NCI-H1694 treated with DMSO at 0.1 percent for 48 hours (cell line): ENCODE results near the gene DEGS2.
"Not testable (repeated sequence)": the region's sequence is repeated elsewhere in the genome, so short reads cannot be mapped to it uniquely, and the experiment has no call there.

Experiments
- DNase-seq: peaks from one replicate; lab custom pipeline; 2025; lab: John Stamatoyannopoulos, UW

DEGS2 gene

GRCh38 chr14:100178691-100179090 is 19.2 kb upstream of the DEGS2 start:
- no peak for DNase-seq

GRCh38 chr14:100176811-100177327 is 17.4 kb upstream of the DEGS2 start:
- no peak for DNase-seq

- no peak for DNase-seq
Measured at GRCh38 chr14:100173353-100173752, 13.9 kb upstream of the DEGS2 start.

DNA sequence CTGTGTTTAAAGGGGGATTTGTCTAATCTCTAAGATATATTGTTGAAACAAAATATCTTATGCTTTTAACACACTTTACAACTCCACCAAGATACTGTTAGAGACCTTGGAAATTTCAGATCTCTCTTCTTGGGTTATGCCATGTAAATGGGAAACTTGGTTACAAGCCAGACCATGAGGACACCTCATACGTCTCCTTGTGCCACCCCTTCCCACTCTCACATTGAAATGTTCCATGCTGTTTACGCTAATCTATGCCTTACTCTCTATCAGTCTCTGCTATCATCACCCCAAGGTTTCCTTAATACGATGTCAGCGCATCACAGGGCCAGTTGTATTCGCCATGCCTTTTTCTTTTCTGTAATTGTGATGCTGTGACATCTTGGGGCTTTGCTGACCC is 13.4 kb upstream of the DEGS2 start:
- no peak for DNase-seq

DNA sequence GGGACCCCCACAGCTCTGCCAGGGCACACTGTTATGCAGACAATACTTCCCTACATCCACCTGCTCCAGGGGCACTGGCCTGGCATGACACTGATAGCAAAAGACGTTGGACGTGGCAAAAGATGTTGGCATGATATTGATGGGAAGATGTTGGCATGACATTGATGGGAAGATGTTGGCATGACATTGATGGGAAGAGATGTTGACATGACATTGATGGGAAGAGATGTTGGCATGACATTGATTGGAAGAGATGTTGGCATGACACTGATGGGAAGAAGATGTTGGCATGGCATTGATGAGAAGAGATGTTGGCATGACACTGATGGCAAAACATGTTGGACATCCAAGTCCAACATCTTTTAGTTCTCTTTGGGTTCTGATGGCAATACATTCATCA is 11.4 kb upstream of the DEGS2 start:
- no peak for DNase-seq

GRCh38 chr14:100168506-100168905 is 9.1 kb upstream of the DEGS2 start:
- no peak for DNase-seq

DNA sequence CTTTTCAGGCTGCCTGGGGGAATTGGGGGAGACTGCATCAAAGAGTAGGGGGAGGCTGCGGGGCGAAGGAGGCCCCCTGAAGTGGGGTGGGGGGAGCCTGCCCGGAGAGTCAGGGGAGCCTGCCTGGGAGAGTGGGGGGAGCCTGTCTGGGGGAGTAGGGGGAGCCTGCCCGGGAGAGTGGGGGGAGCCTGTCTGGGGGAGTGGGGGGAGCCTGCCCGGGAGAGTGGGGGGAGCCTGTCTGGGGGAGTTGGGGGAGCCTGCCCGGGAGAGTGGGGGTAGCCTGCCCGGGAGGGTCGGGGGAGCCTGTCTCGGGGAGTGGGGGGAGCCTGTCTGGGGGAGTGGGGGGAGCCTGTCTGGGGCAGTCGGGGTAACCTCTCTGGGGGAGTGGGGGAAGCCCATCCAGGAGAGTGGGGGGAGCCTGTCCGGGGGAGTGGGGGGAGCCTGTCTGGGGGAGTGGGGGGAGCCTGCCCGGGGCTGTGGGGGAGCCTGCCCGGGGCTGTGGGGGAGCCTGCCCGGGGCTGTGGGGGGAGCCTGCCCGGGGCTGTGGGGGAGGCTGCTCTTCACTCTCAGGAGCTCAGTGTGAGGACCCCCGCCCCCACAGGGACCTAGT is 6.5 kb upstream of the DEGS2 start:
- no peak for DNase-seq

DNA sequence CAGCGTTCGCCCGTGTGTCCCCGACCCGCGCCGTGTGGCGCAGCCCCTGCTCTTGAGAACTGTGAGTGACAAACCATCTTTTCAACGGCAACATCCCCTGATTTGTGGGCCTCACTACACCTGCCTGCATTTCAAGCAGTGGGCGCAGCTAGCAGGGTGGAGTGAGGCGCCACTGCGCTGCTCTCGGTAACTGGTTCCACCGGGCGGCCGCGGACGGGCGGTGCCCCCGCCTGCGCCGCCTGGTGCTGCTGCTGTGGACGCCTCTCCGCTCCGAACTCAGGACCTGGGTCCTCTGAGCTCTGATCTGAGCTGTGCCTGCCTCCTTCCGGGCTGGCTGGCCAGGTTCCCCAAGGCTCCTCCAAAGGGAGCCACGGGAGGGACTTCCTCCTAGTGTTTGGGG is 5.9 kb upstream of the DEGS2 start:
- no peak for DNase-seq

DNA sequence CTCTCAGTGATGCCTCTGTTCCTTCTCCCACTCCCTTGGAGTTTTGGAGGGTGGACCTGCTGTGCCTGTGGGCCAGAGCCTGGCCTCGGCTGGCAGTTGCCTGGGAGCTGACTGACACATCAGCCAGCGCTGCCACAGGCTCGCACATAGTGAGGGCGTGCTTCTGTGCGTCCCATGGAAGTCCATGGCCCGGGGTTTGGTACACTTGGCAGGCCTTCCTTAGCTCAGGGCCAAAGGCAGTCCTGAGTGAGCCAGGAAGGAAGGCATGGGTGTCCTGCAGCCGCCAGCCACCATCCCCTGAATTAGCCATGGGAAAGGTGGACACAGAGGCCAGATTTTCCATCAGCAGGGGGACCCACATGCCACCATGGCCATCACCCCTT is 1.1 kb upstream of the DEGS2 start:
- no peak for DNase-seq

GRCh38 chr14:100159865-100160533 is 554 bp upstream of the DEGS2 start:
- DNase-seq, result no peak

GRCh38 chr14:100158566-100159093 is 815 bp downstream of the DEGS2 start:
- peak; percentile 35 for DNase-seq

DNA sequence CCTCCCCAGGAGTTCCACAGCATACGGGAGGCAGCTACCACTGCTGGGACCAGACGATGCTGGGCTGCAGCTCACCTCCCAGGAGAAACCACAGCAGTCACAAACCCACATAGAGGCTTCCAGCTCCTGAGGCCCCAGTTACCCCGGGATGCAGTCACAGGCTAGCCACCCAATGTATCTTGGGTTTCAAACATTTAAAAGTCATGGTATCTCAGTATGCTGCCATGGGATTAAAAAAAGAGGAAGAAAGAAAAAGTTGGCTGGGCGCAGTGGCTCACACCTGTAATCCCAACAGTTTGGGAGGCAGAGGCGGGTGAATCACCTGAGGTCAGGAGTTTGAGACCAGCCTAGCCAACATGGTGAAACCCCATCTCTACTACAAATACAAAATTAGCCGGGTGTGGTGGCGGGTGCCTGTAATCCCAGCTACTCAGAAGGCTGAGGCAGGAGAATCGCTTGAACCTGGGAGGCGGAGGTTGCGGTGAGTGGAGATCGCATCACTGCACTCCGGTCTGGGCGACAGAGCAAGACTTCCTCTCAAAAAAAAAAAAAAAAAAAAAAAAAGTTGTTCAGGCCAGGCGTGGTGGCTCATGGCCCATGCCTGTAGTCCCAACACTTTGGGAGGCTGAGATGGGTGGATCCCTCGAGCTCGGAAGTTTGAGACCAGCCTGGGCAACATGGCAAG is 1.8 kb downstream of the DEGS2 start:
- DNase-seq, result not testable (repeated sequence)

GRCh38 chr14:100156776-100157175 is 2.7 kb downstream of the DEGS2 start:
- no peak for DNase-seq

DNA sequence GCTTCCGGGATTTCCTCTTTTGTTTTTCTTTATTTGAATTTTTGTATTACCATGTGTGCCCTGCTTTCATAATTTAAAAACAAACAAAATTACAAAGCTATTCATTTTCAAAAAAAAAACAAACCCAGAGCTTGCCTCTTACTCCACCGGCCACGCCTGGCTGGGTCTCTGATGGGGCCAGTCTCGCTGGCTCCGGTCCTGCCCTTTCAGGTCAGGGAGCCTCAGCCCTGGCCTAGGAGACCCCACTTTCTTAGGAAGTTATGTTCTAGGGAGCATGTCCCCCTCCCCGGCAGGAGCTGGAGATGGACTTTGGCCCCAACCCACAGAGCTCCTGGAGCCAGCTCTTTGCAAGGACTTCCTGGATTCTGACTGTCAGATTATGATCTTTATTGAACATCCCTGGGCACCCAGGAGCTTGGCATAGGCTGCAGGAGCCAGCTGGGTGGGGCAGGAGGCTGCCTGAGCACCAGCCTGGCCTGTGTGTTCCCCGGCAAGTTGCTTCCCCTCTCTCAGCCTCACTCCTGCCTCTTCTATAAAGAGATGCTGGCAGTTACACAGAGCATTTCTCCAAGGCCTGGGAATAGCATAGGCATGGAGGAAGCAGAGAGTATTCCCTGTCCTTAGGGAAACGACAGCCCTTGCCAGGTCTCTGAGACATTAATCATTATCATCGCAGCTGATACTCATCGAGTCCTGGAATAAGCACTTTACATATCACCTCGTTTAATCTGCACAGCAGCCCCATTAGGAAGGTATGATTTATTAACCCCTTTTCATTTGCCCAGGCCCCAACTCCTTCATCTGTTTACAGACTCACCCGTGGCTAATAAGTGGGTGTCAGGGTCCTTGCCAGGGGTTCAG is 3.5 kb downstream of the DEGS2 start:
- DNase-seq, result no peak

- DNase-seq, result peak; percentile 44
Measured at GRCh38 chr14:100155049-100155621, 4.3 kb downstream of the DEGS2 start.

DNA sequence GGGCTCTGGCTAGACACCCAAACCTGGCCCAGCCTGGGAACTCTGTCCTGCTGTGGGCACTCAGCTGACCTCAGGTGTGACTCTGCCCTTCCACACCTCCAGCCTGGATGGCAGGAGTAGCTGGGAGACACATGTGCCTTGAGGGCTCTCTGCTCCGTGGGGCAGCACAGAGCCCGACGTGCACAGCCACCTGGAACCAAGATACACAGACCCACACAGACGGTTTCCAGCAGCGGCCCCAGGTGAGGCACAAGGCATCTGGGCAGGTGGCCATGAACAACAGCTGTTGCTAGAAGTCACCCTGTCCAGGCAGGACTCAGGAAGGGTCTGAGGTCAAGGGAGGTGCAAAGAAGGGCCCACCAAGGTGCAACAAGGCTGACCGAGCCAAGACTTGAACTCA is 5.9 kb downstream of the DEGS2 start:
- DNase-seq, result no peak

GRCh38 chr14:100152091-100152490 is 7.4 kb downstream of the DEGS2 start:
- no peak for DNase-seq

GRCh38 chr14:100150932-100151587 is 8.4 kb downstream of the DEGS2 start:
- DNase-seq, result no peak

DNA sequence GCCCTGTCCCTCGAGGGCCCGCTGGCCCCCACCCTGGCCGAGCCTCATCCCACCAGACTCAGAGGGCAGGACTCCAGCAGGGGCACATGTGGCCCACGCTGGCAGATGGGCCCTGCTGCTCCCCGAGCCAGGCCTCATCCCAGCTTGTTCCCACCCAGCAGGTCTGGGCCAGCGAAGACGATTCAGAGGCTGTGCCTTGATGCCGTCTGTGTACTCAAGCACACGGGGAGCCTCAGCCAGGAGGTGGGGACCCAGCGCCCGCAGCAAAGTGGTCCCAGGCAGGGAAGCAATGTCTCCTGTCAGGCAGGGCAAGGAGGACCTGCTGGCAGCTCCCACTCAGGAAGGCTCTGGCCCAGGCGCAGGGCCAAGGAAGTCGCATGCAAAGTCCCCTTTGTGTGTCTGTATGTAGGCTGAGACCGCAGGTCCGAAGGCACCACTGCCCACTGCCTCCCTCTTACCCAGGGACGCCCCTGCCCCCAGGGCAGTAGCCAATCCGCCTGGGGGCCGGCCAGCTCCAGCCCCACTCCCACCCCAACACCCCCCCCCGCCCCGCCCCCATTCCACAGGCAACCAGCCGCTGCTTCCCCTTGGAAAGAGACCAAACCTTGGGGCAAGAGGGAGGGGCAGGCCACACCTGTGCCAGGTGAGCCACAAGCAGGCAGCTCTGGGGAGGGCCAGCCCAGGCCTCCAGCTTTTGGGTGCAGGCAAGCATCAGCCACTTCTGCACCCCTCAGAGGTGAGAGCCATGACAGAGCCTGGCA is 9.4 kb downstream of the DEGS2 start:
- peak; percentile 35 for DNase-seq
